ENCODE data around the gene ELMO1.

ELMO1 gene

DNA sequence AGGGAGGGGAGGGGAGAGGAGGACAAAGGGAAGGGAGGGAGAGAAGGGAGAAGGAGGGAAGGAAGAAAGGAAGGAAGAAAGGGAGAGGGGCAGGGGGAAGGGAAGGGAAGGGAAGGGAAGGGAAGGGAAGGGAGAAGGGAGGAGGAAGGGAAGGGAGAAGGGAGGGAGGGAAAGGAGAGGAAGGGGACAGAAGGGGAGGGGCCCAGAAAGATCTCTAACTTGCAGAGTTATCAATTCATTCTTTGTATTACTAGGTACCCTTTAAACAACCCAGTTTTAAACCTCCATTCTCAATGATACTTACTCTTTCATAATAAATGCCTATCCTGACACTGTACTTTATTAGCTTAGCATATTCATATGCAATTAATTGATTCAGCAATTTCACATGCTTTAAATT lies 192.0 kb downstream of the ELMO1 start:
- DNase-seq = no peak

DNA sequence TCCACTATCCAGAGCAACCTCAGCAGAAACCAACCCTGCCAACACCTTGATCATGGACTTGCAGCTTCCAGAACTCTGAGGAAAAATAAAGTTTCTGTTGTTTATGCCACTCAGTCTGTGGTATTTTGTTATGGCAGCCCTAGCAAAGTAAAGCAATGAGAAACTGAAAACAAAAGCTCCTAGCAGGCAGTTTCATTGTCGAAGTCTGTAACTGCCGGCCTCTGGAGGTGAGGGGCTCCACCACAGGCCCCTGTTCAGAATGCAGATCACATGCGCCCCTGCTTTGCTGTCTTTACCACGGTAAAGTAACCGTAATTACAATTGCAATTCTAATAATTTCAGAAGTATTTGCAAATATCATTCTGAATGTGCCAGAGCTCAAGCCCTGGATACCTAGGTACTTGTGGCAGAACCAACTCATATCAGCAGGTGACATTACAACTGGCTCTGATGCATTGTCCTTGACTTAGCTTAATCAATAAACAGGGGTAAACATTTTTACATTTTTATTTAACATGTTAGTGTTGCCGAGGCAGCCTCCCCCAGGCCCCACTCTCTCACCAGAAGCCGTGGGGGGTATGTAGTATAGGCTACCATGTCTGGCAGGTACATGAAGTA lies 193.2 kb downstream of the ELMO1 start:
- no peak for DNase-seq

DNA sequence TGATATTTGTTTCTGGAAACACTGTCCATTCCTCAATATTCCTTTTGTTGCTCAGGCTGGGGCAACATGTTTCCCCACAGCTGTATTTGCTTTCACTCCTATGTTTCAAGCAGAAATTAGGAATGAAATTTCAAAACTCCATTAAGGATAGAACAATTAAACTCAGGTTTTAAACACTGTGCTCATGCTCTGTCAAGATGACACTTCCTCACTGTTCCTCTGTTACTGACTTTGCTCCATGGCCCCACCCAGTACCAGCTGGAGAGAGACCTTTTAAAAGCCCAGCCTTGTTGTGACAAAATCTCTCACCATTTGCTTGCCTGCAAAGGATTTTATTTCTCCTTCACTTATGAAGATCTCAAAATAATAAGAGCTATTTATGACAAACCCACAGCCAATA lies 197.4 kb downstream of the ELMO1 start:
- no peak for DNase-seq

DNA sequence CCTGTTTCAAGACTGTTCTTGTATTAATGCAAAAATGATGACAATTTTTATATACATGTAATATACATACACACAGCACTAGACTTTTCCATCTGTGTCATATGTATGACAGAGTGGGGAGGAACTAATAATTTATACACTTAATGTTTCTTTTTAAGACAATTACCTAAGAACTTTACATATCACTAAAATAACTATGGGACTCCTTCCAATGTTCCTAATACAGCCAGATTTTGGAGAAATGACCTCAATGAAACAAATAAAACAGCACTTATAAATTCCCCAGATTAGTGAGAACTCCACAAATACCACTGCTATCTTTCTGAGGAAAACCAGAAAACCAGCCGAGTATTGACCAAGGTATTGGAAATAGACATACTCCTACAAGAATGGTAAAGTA lies 199.4 kb downstream of the ELMO1 start:
- no peak for DNase-seq

DNA sequence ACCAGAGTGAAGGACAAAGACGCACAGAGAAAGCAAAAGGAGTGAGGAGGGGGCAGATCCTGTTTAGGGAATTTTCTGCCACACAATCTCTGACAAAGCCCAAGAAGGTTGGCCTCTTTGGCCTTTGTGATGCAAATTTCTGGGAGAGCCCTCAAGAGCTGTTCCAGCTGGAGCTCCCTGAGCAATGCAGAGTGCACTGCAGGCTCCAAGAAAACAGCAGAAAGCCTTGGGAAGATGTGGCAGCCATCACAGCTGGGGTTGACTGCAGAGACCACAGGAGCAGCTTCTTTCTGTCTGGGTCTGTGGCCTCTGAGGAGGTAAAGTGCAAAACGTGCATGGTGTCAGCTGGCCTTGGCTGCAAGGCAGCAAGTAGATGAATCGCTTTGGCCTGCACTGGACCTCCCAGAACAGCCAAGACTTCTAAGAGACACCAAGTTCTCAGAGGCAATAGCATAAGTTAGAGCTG lies 200.2 kb downstream of the ELMO1 start:
- DNase-seq = no peak

DNA sequence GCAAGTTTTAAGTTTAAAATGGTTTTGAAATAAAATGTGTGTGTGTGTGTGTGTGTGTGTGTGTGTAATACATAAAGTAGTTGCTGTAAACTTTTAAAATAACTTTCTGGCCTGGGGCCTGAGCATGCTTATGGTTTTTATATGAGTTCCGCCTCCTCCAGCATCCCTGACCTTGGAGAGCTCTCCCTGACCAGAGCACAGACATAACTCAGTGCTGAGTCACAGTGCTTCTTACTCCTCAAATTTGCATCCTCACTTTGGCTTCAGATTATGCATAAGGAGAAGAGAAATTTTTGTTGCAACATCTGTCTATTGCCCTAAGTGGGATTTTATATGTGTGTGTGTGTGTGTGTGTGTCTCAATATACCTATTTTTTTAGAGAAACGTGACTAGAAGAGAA lies 200.8 kb downstream of the ELMO1 start:
- no peak for DNase-seq

DNA sequence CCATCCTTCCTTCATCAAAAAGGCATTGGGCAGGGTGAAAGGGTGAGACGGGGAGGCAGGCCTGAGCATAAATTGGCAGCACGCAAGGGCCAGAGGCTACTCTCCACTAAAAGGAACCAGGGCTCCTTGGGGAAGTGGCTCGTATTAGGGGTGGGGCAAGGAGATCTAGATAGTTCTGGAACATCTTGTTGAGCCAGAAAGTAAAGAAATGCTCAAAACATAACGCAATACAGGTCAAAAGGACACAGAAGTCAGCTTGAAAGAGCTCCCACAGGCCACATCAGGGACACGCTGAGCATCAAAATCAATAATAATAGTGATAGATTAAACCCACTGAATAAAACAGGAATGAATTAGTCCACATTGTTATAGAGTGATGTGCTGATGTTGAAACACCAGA lies 203.1 kb downstream of the ELMO1 start:
- DNase-seq = no peak

DNA sequence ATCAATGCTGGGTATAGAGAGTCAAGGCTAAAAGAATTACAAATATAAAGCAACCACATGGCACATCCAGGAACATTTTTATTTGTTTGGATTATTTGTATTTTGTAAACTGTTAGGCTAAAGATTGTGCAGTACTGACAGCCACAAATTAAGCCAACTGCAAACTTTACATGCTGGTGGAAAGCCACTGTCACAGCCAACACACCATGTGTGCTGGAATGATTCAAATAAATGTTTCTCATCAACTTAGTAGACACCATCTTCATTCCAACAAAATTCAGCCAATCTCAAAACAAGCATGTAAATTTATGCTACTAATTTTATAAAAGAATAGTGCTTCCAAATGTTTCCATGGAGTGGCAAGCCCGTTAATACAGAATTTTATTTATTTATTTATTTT lies 211.8 kb downstream of the ELMO1 start:
- DNase-seq = no peak

DNA sequence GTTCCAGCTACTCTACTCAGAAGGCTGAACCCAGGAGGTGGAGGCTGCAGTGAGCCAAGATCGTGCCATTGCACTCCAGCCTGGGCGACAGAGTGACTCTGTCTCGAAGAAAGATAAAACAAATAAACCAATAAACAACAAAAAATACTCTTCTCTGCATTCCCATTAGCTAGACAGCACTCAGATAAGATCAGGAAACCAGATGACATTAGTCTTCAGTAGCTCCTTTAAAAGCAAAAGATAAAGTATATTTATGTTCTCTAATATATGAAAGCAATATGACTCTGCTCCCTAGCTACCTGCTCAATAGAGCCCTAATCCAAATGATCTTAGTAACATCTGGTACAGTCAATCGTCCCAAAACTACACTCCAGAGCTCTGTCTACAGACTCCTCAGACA lies 212.9 kb downstream of the ELMO1 start:
- no peak for DNase-seq

DNA sequence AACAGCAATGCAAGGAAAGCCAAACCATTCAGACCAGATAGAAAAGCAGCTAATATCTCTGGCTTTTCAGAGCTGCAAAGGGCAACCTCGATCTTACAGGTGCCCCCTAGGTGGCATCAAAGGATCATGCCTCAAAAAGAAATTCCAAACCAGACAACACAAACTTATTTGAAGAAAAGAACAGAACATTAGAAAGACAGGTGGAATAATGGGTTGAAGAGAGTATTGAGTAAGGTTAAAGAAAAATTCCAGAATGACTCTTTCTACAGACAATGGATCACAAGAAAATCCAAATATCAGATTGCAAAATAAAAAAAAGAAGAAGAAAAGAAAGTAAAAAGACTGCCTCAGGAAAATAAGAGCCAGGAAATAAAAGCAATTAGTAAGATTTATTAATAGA lies 213.7 kb downstream of the ELMO1 start:
- DNase-seq = no peak

DNA sequence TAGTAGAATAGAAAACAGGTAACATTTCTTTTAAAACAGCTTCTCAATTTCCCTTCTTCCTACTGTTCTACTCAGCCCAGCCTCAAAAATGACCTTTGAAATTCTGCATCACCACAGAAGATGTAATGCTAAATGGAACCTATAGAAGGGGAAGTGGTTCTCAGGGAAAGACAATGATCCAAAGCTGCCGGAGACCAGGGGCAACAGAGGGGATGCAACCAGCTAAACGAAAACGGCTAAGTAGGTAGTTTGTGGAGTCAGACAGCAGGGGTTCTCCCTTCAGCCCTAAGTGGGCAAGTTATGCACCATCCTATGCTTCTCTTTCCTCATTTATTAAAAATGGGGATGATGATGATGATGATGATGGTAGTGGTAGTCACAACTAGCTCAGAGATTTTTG lies 214.3 kb downstream of the ELMO1 start:
- DNase-seq = no peak

DNA sequence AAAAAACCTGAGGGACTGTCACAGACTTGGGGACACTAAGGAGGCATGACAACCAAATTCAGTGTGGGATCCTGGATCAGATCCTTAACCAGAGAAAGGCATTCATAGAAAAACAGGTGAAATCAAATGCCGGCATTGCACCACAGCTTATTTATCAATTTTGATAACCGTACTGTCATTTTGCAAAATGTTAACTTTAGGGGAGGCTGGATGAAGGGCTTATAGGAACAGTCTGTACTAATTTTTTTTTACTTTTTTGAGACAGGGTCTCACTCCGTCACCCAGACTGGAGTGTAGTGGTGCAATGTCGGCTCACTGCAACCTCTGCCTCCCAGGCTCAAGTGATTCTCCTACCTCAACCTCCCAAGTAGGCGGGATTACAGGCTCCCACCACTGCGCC lies 217.1 kb downstream of the ELMO1 start:
- no peak for DNase-seq

DNA sequence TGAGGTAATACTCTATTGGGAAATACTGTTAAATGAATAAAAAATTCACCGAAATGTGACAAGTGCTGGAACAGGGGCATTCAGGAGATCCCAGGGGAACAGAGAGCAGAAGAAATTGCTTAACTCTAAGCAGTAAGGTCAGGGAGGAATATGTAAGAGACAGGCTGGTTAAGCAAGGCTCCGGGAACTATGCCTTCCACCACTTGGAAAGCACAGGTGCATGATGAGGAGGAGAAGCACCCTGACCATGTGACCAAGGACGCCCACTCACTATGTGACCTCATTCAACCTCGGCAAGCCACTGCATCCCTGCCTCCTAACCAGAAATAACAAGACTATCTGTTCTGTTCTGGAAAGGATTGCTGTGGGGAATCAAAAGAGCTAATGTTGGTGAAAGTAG lies 218.4 kb downstream of the ELMO1 start:
- no peak for DNase-seq

DNA sequence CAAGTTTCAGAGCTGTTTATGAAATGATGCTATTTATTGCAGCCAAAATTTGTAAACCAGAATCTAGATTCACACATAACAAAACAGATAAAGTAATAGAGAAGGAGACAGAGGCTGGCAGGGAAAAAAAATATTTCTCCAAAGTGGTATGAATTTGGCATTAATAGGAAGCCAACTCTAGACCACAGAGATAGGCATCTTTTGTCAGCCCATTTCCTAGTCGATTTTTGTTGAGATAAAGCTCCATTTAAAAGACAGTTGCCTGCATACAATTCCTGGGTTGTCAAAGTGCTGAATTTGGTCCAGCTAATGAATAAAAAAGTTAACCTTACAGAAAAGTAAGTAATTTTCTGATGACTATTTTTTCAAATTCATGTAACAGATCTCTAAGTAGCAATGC lies 219.3 kb downstream of the ELMO1 start:
- no peak for DNase-seq

DNA sequence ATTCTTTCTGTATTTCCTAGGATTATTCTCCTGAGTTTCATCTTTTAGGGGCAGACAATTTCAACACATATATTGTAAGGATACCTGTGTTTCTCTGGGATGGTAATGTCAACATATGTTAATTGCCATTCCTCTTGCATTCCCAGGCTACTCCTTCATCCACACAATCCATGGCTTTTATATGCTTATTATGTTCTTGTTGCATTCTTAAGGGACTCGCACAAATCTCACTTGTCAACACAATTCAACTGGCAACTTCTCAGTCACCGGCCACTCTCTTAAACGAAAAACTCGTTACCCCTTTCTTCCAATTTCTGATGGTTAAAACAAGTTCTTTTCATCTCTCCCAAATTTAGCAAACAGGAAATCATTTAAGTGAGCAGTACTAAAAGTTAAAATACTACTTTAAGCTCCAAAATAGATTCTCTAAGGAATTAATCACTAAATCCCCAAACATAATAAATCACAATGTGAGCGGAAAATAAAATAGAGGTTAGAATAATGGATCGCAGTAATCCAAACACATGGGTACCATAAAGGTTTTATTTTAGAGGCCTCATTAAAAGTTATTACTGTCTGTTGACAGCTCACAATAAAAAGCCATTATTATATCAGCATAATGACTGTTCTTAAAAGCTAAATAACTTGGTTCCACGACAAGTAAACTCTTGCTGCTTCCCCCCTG lies 223.2 kb downstream of the ELMO1 start:
- DNase-seq = no peak

DNA sequence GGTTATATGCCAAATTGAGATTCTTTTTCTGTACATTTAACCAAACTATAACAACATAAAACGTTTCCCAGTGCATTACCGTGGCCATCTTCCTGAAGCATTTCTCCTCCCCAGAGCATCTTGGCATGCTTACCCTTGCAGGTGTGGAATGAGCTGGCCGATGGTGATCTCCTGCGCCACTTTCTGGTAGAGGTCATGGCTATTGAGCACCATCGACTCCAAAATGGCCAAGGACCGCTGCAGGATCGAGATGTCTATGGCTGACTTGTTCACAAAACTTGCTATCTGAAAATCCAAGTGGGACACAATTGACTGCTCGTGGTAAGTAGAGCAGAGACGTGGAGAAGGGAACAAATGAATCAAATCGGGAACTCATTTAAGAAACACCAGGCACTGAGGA lies 223.9 kb downstream of the ELMO1 start:
- no peak for DNase-seq

DNA sequence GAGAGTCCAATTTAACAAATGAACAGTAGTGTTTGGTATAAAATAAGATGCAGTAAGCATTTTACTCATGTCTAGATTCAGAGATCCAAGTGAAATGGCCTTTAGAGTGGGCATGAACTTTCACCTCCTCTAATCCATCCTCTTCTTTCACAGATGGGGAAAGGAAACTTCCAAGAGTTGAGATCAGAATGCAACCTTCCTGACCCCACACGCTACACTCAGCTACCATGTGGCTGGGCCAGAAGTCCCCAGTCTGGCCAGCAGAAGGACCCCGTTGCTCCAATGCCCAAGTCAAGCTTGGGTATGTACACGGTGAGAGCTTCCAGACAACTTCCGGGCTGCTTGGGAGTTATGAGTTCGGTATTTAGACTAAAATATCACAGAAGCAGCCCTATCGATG lies 228.0 kb downstream of the ELMO1 start:
- DNase-seq = no peak

DNA sequence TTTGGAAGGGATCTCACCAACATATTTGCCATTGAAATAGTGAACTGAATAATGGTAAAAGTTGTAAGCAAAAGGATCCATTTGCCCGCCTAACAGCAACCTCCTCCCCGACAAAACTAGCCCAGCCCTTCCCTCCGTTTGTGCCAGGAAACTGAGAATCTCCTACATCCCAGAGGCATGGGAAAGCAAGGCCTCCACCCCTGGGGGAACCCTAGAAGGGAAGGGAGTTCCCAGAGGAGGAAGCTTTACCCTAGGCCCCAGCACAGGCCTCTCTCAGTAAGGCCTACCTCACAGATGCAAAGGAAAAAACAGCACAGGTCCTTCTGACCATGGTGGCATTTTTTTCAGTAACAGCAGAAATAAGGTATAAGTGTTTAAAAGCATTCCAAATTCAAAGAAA lies 229.7 kb downstream of the ELMO1 start:
- no peak for DNase-seq

DNA sequence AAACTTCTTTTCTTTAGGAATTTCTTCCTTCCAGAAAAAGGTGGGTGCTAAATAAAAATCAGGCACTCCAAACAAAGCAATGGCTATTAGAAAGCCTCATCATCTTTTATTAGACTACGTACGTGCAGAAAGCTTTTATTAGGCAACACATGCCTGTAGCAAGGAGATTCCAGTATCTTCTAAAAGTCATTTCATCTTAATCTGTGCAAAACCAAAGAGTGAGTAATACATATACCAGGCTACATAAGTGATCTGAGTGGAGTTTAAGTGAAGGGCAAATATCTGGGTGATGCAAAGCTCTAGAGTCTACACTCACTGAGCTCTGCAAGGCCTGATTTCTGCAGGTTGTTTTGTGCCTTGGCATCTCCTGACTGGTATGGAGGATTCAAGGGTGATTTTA lies 231.7 kb downstream of the ELMO1 start:
- no peak for DNase-seq

DNA sequence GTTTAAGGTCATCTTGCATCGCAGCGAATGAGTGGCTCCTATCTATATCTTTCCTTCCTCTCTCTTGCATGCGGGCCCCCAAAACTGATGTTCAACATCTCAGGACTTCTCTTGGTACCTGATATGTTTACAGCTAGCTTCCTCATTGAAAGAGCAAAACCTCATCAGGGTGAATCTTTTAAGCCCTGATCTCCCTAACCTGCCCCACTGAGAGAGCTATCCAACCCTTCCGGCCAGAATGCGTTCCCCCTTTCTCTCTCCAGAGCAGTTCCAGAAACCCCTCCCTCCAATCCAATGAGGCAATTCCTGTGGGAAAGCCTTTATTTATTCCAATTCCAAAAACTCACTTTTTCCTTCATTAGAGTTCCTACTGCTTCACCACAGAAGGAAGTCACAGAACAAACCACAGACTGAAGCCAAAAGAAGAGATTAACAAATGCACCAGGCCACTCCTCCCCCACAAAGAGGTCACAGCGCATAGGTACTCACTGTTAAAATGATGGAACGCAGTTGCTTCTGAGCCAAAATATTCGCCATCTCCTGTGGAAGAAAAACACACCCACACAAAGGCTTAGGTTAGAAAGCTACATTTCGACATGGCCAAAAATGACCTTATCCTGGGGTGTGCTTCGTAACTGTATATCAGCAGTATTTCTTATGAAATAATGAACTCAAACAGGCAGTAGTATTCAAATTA lies 232.4 kb downstream of the ELMO1 start:
- DNase-seq = no peak

DNA sequence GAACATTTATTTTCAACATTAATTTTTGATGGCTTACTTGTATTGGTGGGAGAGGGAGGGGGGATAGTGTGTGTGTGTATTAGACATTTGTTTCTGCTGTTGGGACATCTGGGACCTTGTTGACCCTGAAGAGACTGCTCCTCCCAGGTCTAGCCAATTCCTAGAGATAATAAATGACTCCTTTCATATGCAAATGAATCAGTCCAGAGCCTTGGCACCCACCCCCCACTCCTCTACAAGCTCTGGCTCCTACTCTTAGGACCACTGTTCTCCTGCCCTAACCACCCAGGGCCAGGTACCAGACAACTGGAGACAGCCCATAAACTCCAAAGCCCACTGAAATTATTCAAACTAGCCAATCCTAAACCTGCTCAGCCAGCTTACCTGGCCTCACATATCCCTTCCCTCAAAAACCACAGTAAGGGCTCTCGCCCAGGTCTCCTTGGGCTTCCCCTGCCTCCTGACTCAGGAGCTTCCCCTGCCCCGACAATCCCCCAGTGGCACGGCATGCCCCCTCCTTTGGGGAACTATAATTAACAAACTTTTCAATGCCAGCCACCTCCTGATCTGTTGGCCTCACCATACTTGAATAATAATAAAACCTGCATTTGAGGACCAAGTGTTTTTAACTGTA lies 233.3 kb downstream of the ELMO1 start:
- DNase-seq = no peak

DNA sequence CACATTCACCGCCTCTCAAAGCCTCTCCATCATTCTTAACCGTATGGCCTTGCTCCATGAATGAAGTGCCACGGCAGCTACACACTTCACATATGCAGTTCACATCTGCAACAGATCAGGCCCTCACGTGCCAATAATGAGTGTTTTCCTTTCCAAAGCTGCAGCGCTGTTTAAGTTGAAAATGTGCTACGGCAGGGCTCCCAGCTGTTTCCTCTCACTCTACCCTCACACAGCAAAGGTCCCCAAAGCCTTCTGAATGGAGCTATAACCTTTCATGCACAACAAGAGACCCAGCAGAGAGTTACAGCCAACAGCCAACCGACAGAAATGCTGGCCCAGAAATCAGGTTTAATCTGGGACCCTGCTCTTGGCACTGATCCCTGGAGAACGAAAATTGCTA lies 236.1 kb downstream of the ELMO1 start:
- DNase-seq = no peak

DNA sequence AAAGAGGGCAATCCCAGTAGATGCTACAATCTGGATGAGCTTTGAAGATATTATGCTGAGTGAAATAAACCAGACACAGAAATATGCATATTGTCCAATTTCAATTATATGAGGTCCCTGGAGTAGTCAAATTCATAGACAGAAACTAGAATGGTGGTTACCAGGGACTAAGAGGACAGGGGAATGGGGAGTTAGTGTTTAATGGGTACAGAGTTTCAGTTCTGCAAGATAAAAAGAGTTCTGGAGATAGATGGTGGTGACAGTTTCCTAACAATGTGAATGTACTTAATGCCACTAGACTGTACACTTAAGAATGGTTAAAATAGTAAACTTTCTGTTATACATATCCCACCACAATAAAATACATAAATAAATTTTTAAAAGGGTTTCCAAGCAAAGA lies 236.6 kb downstream of the ELMO1 start:
- DNase-seq = no peak

All from 8988T (cell line).